GM18502 (cell line): Measurements from ENCODE around the gene PKNOX1.
"Not testable (repeated sequence)": the region's sequence is repeated elsewhere in the genome, so short reads cannot be mapped to it uniquely, and the experiment has no call there.

ENCODE experiments used
- ATAC-seq: cut with Tn5 transposase; IDR thresholded peaks from one replicate; pipeline ENCODE4 v1.9.1; 2021; ENCODE audit warnings: mild to moderate bottlenecking; ENCODE audit not compliant: unreplicated experiment, poor library complexity

Gene PKNOX1

GRCh38 chr21:42981214-42981523, 6.8 kb downstream of the PKNOX1 start:
- no peak for ATAC-seq

- no peak for ATAC-seq
These were observed 7.5 kb downstream of the PKNOX1 start for GRCh38 chr21:42981862-42982261.

GRCh38 chr21:42983103-42983502, 8.7 kb downstream of the PKNOX1 start:
- ATAC-seq: no peak

- no peak for ATAC-seq
These were observed 9.5 kb downstream of the PKNOX1 start for GRCh38 chr21:42983869-42984268.

GRCh38 chr21:42986125-42986783, 11.9 kb downstream of the PKNOX1 start:
- ATAC-seq: no peak

- no peak for ATAC-seq
These were observed 14.0 kb downstream of the PKNOX1 start for GRCh38 chr21:42988236-42988965.

GRCh38 chr21:42989370-42989769, 15.0 kb downstream of the PKNOX1 start:
- ATAC-seq: not testable (repeated sequence)

GRCh38 chr21:42989816-42990650, 15.7 kb downstream of the PKNOX1 start:
- no peak for ATAC-seq

GRCh38 chr21:42991992-42992740, 17.8 kb downstream of the PKNOX1 start:
- no peak for ATAC-seq

- ATAC-seq: no peak
These were observed 18.8 kb downstream of the PKNOX1 start for GRCh38 chr21:42993051-42993712.

- no peak for ATAC-seq
These were observed 22.7 kb downstream of the PKNOX1 start for GRCh38 chr21:42997053-42997452.

GRCh38 chr21:42997983-42998382, 23.6 kb downstream of the PKNOX1 start:
- not testable (repeated sequence) for ATAC-seq

GRCh38 chr21:42999152-42999551, 24.8 kb downstream of the PKNOX1 start:
- not testable (repeated sequence) for ATAC-seq

- not testable (repeated sequence) for ATAC-seq
These were observed 25.7 kb downstream of the PKNOX1 start for GRCh38 chr21:43000041-43000440.

GRCh38 chr21:43001316-43001715, 27.0 kb downstream of the PKNOX1 start:
- no peak for ATAC-seq

GRCh38 chr21:43004926-43005325, 30.6 kb downstream of the PKNOX1 start:
- no peak for ATAC-seq

GRCh38 chr21:43005635-43006034, 31.3 kb downstream of the PKNOX1 start:
- no peak for ATAC-seq

GRCh38 chr21:43006051-43006873, 31.9 kb downstream of the PKNOX1 start:
- not testable (repeated sequence) for ATAC-seq

GRCh38 chr21:43006874-43007208, 32.5 kb downstream of the PKNOX1 start:
- no peak for ATAC-seq
